ENCODE measurements around the gene TMEM205. TPM values are rescaled to one million over a fixed set of nuclear protein-coding genes. Genes with fewer than 3 reads are reported as not detected.
A peak's percentile ranks its signal among the peaks of the same experiment; 100 is the strongest.

Gene TMEM205
- total and polyA plus RNA-seq, 2 of the 8 experiments (the other 6 are each of a cell fraction or from before 2014, with no cell fraction given) = 73.5 to 423 TPM

DNA sequence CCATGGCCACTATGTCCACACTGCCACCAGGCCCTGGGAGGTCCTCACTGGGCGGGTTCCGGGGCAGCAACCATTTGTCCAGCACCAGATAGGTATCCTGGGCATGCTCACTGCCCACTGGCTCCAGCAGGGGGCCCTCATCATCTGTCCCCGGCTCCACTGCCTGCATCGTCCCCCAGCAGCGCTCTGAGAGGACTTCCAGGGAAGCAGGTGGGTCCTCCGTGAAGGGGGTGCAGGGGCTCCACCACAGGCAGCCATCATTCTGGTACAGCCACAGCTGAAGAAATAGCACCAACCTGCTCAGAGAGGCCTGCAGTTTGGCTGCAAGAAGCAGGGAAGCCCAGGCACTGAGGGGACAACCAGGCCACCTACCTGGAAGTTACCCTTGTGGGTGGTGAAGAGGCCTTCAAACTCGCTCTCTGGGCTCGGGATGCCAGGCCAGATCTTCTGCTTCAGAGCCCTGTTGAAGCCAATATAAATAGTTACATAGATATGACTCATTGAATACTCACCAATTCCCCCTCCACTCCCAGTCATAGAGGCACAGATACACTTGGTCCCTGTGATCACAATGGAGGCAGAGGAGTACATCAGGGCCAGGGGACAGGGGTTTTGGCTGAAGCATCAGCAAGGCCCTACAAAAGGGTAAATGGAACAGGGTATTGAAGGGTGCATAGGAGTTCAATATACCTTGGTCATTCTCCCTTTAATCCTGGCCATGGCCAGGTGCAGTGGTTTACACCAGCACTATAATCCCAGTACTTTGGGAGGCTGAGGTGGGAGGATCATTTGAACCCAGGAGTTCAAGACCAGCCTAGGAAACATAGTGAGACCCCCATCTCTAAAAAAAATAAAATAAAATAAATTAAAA is 32.5 kb upstream of the TMEM205 start (continued):
- TF ChIP-seq, protein P1, sequence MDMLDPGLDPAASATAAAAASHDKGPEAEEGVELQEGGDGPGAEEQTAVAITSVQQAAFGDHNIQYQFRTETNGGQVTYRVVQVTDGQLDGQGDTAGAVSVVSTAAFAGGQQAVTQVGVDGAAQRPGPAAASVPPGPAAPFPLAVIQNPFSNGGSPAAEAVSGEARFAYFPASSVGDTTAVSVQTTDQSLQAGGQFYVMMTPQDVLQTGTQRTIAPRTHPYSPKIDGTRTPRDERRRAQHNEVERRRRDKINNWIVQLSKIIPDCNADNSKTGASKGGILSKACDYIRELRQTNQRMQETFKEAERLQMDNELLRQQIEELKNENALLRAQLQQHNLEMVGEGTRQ (IDR thresholded peaks at IDR 0.05; ENCODE audit: low read length) = no peak
- TF ChIP-seq SP2 (IDR thresholded peaks at IDR 0.05; ENCODE audit: low read length) (no peak), RAD21 (IDR thresholded peaks at IDR 0.05 in 1 of 2, conservative IDR thresholded peaks at IDR 0.05 in 1 of 2; ENCODE audit: low read depth in 2 of 2, low read length in 2 of 2) (peak; percentile 60 to 72), RXRA (IDR thresholded peaks at IDR 0.05; ENCODE audit: insufficient read depth, low read depth, low read length) (no peak), CTBP2 (IDR thresholded peaks at IDR 0.05; ENCODE audit: borderline replicate concordance, insufficient read depth, insufficient read length, low read length) (peak; percentile 40), YY1 (IDR thresholded peaks at IDR 0.05; ENCODE audit: low read depth, low read length) (peak; percentile 11; the same call in 1 of the 2 replicates), SIX5 (IDR thresholded peaks at IDR 0.05; ENCODE audit: low read depth, low read length) (no peak), SP1 (IDR thresholded peaks at IDR 0.05; ENCODE audit: low read depth, low read length) (no peak), POLR2A (IDR thresholded peaks at IDR 0.05; ENCODE audit: control extremely low read depth in 1 of 2, low read depth in 2 of 2, low read length in 2 of 2) (0 out of 3 replicates have a peak, but pooled peaks of 1 of the 2 experiments have one; percentile 20), BRCA1 (IDR thresholded peaks at IDR 0.05; ENCODE audit: low read depth, low read length) (no peak), HDAC6 (IDR thresholded peaks at IDR 0.05; ENCODE audit: low read depth, low read length) (no peak), NANOG (IDR thresholded peaks at IDR 0.05; ENCODE audit: insufficient read depth, low read depth, low read length, poor library complexity, severe bottlenecking) (no peak), TAF7 (optimal IDR thresholded peaks at IDR 0.05; ENCODE audit: borderline replicate concordance, low read depth, low read length) (no peak), CHD1 (IDR thresholded peaks at IDR 0.05; ENCODE audit: low read depth, low read length) (no peak)
- TF ChIP-seq, protein P2, sequence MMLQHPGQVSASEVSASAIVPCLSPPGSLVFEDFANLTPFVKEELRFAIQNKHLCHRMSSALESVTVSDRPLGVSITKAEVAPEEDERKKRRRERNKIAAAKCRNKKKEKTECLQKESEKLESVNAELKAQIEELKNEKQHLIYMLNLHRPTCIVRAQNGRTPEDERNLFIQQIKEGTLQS (IDR thresholded peaks at IDR 0.05; ENCODE audit: insufficient read depth, low read depth, low read length) = no peak
- TF ChIP-seq, protein P3, sequence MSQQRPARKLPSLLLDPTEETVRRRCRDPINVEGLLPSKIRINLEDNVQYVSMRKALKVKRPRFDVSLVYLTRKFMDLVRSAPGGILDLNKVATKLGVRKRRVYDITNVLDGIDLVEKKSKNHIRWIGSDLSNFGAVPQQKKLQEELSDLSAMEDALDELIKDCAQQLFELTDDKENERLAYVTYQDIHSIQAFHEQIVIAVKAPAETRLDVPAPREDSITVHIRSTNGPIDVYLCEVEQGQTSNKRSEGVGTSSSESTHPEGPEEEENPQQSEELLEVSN (IDR thresholded peaks at IDR 0.05) = no peak
